GM10266 (cell line): ENCODE results near the gene S100A7A.

Experiments
- DNase-seq: peaks from one replicate; pipeline ENCODE4 v3.0.0; 2012; ENCODE audit errors: extremely low spot score
- TF ChIP-seq, protein P1 (sequence below): IDR thresholded peaks from 2 replicates; pipeline ENCODE4 v1.5.1; 2012; ENCODE audit warnings: mild to moderate bottlenecking, low read depth; ENCODE audit not compliant: control insufficient read depth, insufficient read depth; ENCODE audit errors: missing control alignments

The S100A7A gene

DNA sequence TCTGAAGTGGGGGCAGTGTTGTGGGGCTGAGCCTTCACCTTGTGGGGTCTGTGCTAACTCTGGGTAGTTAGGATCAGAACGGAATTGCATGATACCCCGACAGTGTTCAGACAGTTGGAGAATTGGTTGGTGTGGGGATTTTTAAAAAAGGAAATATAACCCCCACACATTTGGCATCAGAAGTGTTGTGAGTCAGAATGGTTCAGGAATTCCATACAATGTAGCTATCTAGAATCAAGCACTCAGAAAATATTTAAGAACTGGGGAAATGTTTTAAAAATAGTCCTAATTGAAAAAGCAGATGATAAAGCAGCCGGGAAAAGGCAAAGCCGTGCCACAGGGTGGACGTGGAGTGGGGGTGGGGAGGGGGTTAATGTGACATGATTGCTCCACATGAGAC is 50.6 kb downstream of the S100A7A start:
- DNase-seq = no peak
- TF ChIP-seq, protein P1, sequence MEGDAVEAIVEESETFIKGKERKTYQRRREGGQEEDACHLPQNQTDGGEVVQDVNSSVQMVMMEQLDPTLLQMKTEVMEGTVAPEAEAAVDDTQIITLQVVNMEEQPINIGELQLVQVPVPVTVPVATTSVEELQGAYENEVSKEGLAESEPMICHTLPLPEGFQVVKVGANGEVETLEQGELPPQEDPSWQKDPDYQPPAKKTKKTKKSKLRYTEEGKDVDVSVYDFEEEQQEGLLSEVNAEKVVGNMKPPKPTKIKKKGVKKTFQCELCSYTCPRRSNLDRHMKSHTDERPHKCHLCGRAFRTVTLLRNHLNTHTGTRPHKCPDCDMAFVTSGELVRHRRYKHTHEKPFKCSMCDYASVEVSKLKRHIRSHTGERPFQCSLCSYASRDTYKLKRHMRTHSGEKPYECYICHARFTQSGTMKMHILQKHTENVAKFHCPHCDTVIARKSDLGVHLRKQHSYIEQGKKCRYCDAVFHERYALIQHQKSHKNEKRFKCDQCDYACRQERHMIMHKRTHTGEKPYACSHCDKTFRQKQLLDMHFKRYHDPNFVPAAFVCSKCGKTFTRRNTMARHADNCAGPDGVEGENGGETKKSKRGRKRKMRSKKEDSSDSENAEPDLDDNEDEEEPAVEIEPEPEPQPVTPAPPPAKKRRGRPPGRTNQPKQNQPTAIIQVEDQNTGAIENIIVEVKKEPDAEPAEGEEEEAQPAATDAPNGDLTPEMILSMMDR = no peak

DNA sequence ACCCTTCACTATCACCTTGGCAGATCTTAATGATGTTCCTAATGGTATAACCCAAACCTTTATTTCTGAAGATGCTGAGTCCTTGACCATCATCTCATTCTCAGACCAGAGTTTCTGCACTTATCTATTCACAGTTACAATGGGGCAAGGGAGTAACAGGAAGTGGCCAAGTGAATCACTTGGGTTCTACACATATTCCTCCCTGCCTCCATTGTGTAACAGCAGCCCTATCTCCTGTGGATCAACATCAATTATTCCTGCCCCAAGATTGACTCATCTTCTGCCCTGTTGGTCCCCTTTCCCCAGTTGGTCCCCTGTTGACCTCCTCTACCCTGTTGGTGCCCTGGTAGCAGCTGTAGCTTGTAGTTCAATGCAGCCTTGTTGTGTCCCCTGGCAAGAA is 54.4 kb downstream of the S100A7A start:
- TF ChIP-seq, protein P1 = no peak
- DNase-seq = no peak
